ENCODE data around the gene WDR17.

DNA sequence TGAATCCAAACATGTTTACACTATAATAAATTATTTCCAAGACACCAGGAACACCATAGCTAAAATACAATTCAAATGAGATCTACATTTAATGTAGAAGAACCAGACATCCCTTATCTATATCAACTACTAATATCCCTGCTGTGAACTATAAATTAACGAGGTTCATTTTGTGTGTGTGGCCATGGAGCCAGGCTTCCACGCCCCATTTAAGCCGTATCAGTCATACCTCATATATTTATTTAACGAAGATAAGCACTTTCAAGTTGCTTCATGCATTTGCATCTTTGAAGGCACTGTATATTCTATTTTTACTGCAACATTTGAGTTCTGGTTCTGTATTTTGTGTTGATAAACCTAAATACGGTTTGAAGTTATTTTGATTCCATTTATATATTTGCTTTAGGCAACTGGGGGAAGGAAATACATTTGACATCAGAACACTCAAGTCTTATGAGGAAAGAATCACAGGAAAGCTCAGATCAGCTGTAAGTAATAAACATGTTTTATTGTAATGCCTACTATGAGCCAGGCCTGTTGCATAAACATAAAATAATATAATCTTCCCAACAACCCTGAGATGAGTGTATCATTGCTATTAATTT lies 45.1 kb upstream of the WDR17 start:
- no peak for TF ChIP-seq CTCF (IDR thresholded peaks at IDR 0.05)
- TF ChIP-seq POLR2A (IDR thresholded peaks at IDR 0.05), result no peak

Measured in Peyer's patch (tissue), 4 donors.